ENCODE data around the gene C1QL1.

C1QL1 gene

GRCh38 chr17:44930667-44931066 is 37.4 kb downstream of the C1QL1 start:
- no peak for DNase-seq (ENCODE audit: low spot score)

DNA sequence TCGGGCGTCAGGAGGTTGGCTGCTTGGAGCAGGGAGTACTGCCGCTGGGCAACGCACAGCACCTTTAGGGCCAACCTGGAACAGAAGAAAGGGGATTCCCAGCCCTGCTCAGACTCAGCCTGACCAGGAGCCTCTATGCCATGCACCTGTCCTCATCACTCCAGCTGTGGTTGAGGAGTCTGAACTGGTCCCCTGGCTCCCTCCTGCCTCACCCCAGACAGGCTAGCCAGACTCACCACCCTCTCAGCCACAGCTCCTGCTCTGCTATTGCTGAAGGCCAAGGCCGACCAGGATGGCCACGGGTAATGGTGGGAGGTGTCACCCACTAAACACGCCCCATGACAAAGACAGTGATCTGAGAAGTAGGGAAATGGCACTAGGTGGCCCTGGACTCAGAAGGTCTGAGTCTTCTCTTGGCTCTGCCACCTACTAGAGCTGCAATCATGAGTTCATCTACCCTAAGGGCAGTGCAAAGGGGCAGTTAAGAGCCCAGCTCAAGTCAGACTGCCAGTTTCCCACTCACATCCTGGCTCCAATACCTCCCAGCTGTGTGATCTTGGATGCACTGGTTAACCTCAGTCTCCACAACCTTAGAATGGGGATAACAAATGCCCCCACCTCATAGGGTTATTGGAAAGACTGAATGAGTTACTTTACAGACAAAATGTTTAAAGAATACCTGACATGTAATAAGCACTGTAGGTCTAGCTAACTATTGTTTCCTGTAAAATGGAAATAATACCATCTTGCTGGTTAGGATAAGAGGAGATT is 39.0 kb downstream of the C1QL1 start:
- no peak for DNase-seq (ENCODE audit: low spot score)

DNA sequence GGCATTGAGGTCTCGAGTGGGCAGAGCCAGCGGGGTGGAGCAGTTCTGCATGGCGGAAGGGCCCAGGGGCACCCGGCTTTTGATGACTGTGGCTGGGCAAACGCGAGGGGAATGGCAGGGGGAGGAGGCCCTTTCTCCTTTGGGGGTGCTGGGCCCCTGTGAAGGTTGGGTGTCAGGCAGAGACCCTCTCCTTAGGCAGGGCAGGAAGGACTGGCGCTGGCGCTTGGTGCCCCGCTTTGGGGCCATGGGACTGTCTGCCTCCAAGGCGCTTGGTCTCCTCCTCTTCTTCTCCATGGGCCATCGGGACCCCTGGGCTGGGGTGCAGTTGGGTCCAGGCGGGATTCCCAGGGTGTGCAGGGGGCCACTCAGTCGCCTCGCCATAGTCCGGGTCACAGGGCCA is 40.0 kb downstream of the C1QL1 start:
- DNase-seq (ENCODE audit: low spot score) = no peak

- no peak for DNase-seq (ENCODE audit: low spot score)
Observed at GRCh38 chr17:44927696-44928095, 40.4 kb downstream of the C1QL1 start.

- no peak for DNase-seq (ENCODE audit: low spot score)
Observed at GRCh38 chr17:44926821-44927525, 41.1 kb downstream of the C1QL1 start.

DNA sequence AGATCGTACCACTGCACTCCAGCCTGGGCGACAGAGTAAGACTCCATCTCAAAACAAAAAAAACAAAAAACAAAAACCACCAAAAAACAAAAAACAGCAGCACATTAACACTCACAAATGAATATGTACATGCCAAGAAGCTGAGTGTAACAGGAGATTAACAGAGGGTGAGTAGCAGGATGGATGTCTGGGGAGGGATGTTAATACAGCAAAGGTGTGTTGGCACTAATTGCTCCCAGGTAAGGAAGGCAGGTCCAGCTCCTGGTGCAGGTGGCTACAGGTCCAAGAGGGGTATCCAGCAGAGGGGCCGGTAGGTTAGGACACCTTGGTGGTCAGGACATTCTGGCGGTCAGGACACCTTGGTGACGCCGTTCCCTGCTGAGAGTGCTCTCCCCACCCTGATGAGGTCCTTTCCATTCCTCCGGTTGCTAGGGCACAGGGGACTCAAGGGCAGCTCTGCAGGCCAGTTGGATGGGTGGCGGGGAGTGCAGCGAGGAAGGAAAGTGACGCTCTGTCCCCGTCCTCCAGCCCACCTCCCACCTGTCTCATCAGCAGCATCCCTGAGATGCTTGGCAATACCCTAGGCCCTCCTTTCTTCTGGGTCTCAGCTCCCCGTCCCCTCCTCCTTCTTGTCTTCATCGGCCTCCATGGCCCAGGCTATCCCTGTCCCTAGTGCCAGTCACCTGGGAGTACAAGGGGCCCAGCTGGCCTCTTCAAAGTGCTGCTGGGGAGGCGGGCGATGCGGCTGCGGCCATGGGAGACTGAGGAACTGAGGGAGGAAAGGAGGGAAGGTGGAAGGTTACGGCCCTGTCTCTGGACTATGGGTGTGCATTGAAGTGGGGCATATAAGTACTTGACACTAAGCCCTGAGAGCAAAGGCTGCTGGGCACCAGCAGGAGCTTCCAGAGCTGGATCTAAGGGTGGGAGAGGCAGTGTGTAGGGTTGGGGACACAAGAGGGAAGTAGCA is 42.1 kb downstream of the C1QL1 start:
- no peak for DNase-seq (ENCODE audit: low spot score)

DNA sequence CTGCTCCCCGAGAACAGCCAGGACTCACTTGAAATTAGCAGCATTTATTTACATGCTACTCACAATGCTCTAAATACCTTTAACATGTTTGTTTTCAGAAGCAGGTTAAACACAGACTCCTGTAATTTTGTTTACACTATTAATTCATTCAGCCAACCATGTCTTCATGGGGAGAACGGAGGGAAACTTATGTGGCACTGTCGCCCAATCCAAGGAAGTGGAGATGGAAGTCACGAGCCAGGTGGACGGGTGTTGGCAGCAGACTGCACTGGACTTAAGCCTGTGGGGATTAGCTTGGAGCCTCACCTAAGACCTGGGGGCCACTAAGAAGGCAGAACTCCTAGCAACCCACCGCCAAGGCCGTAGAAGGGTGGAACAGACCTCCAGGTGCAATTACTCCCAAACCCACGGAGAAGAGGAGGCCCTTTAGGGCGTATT is 44.0 kb downstream of the C1QL1 start:
- DNase-seq (ENCODE audit: low spot score) = no peak

GRCh38 chr17:44922746-44923470 is 45.2 kb downstream of the C1QL1 start:
- no peak for DNase-seq (ENCODE audit: low spot score)

- no peak for DNase-seq (ENCODE audit: low spot score)
Observed at GRCh38 chr17:44922136-44922535, 46.0 kb downstream of the C1QL1 start.

GRCh38 chr17:44921122-44921882 is 46.8 kb downstream of the C1QL1 start:
- DNase-seq (ENCODE audit: low spot score) = no peak

DNA sequence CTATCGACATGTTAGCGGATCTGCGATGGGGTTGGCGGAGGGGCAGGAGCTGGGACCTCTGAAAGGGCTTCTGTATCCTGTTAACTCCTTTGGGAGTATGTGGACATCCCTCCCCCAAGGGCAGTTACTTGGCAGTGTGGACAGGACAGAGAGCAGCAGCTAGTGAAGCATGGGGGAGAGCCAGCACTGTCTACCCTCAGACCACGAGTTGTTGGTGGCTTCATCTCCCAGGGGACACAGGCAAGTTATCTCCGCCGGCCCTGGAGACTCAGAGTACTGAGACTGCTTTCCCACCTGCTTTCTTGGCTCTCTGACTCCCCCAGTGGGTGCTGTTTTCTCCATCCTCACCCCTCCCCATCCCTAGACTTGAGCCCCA is 47.5 kb downstream of the C1QL1 start:
- no peak for DNase-seq (ENCODE audit: low spot score)

GRCh38 chr17:44919885-44920564 is 48.1 kb downstream of the C1QL1 start:
- peak; percentile 72 for DNase-seq (ENCODE audit: low spot score)

- DNase-seq (ENCODE audit: low spot score) = no peak
Observed at GRCh38 chr17:44919411-44919810, 48.7 kb downstream of the C1QL1 start.

- no peak for DNase-seq (ENCODE audit: low spot score)
Observed at GRCh38 chr17:44918006-44918405, 50.1 kb downstream of the C1QL1 start.

GRCh38 chr17:44917456-44917855 is 50.6 kb downstream of the C1QL1 start:
- DNase-seq (ENCODE audit: low spot score) = no peak

GRCh38 chr17:44916781-44917241 is 51.3 kb downstream of the C1QL1 start:
- DNase-seq (ENCODE audit: low spot score) = no peak

DNA sequence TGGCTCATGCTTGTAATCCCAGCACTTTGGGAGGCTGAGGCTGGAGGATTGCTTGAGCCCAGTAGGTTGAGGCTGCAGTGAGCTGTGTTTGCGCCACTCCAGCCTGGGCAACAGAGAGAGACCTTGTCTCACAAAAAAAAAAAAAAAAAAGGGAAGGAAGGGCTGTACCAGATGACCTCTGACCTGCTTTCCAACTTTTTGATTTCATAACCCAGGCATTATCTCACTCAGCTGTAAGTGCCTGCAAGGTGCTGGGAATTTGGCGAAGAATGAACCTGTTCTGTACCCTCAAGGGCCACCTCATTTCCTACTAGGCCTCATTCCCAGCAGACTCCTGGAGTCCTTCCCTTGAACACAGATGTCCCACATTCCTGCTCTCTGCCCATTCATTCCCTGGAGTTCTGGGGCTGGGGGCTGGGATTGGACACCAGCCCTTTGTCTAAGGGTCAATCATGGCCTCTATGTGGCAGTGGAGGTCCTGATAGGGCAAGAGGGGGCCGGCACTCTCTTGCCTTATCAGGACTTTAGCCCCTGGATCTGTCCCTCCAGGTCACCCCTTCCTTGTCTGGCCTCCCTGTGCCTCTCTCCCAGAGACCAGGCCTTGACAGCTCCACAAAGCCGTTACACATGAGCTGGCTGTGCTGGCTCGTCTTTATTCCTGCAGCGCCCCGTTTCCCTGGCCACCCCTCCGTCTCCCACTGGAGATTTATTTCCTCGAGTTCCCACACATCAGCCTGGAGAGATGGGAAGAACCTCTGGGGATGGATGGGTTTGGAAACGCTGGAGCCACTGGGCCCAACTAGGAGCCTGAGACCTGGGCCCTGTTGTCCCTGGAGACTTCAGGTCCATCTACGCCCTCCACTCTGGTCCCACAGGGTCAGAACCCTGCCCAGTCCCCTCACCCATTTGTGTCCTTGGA is 52.0 kb downstream of the C1QL1 start:
- no peak for DNase-seq (ENCODE audit: low spot score)

- no peak for DNase-seq (ENCODE audit: low spot score)
Observed at GRCh38 chr17:44915321-44915726, 52.8 kb downstream of the C1QL1 start, which contains the start of gene GFAP. Gene GFAP, minus strand, starts transcription at chr17:44915500. Its CDS starts 14 bp downstream, at chr17:44915486.

- DNase-seq (ENCODE audit: low spot score) = no peak
Observed at GRCh38 chr17:44914698-44915271, 53.3 kb downstream of the C1QL1 start.
